ENCODE results near the gene ITPK1. TPM values are rescaled to one million over a fixed set of nuclear protein-coding genes. Genes with fewer than 3 reads are reported as not detected.

The ITPK1 gene
- total RNA-seq, 2 experiments from 2014 or later, result 78.5 to 83.5 TPM

- H3K27me3 Mint-ChIP-seq, result no peaks in the 10 kb centered on the region
- DNase-seq (no peak), ATAC-seq (no peak)
- intact Hi-C loops (cut with micrococcal nuclease), result no loop called here
- H3K27ac Mint-ChIP-seq, result no peak overlapping the region
- CTCF ChIA-PET, result interaction anchor here (1.6 to 13.7 kb wide), 2 partner anchors 18 to 61 kb away, joined by 5 to 127 read pairs; partner anchors contain the start of gene ITPK1
- H3K4me3 Mint-ChIP-seq, result no peak overlapping the region
- no peak for TF ChIP-seq CTCF (IDR thresholded peaks at IDR 0.05)
- POLR2A ChIA-PET, result no interaction called here
- H3K4me1 Mint-ChIP-seq (ENCODE audit: low read depth), result peaks cover 29% of the 10 kb centered on the region
- H3K9me3 Mint-ChIP-seq, result no peaks in the 10 kb centered on the region
- no peaks in the 10 kb centered on the region for H3K36me3 Mint-ChIP-seq (ENCODE audit: low read depth)
These were observed 19.8 kb downstream of the ITPK1 start for GRCh38 chr14:93095742-93096510.

GRCh38 chr14:93094121-93094918 lies 21.4 kb downstream of the ITPK1 start:
- intact Hi-C loops (cut with micrococcal nuclease), result no loop called here
- H3K27me3 Mint-ChIP-seq, result no peaks in the 10 kb centered on the region
- H3K4me1 Mint-ChIP-seq (ENCODE audit: low read depth), result peaks cover 32% of the 10 kb centered on the region
- H3K4me3 Mint-ChIP-seq, result no peak overlapping the region
- H3K36me3 Mint-ChIP-seq (ENCODE audit: low read depth), result no peaks in the 10 kb centered on the region
- TF ChIP-seq CTCF (IDR thresholded peaks at IDR 0.05), result no peak
- H3K9me3 Mint-ChIP-seq, result no peaks in the 10 kb centered on the region
- no peak overlapping the region for H3K27ac Mint-ChIP-seq
- CTCF ChIA-PET, result interaction anchor here (1.1 to 13.7 kb wide), 2 partner anchors 19 to 142 kb away, joined by 3 to 127 read pairs; partner anchors contain the start of gene ITPK1
- POLR2A ChIA-PET, result interaction anchor here (0.8 kb wide), 1 partner anchor 13 kb away, joined by 3 read pairs; no protein-coding TSS in a partner anchor
- ATAC-seq (no peak), DNase-seq (no peak)

GRCh38 chr14:93092606-93093556 lies 22.8 kb downstream of the ITPK1 start:
- CTCF ChIA-PET, result interaction anchor here (1.1 kb wide), 1 partner anchor 20 kb away, joined by 4 read pairs; no protein-coding TSS in a partner anchor
- H3K9me3 Mint-ChIP-seq, result no peaks in the 10 kb centered on the region
- peak overlapping the region; percentile 15 for H3K27ac Mint-ChIP-seq
- H3K4me3 Mint-ChIP-seq, result no peak overlapping the region
- TF ChIP-seq CTCF (IDR thresholded peaks at IDR 0.05), result no peak
- H3K4me1 Mint-ChIP-seq (ENCODE audit: low read depth), result peaks cover 37% of the 10 kb centered on the region
- no peaks in the 10 kb centered on the region for H3K36me3 Mint-ChIP-seq (ENCODE audit: low read depth)
- ATAC-seq (no peak), DNase-seq (no peak)
- POLR2A ChIA-PET, result no interaction called here
- intact Hi-C loops (cut with micrococcal nuclease), result no loop called here
- H3K27me3 Mint-ChIP-seq, result no peaks in the 10 kb centered on the region

- intact Hi-C loops (cut with micrococcal nuclease), result no loop called here
- H3K36me3 Mint-ChIP-seq (ENCODE audit: low read depth), result no peaks in the 10 kb centered on the region
- H3K4me1 Mint-ChIP-seq (ENCODE audit: low read depth), result peaks cover 44% of the 10 kb centered on the region
- H3K27me3 Mint-ChIP-seq, result no peaks in the 10 kb centered on the region
- no peak for DNase-seq
- POLR2A ChIA-PET, result no interaction called here
- no peak overlapping the region for H3K27ac Mint-ChIP-seq
- no peak for TF ChIP-seq CTCF (IDR thresholded peaks at IDR 0.05)
- ATAC-seq, result no peak
- H3K4me3 Mint-ChIP-seq, result no peak overlapping the region
- CTCF ChIA-PET, result interaction anchor here (1.1 to 1.3 kb wide), 2 partner anchors 22 kb away, joined by 4 to 6 read pairs; no protein-coding TSS in a partner anchor
- no peaks in the 10 kb centered on the region for H3K9me3 Mint-ChIP-seq
These were observed 24.1 kb downstream of the ITPK1 start for GRCh38 chr14:93091666-93092065.
